Measurements from ENCODE around the gene FAM89B.

The FAM89B gene

GRCh38 chr11:65613091-65613928 is 41.0 kb downstream of the FAM89B start:
- DNase-seq, result peak in 1 of 2 experiments; percentile 34

- peak; percentile 99 to 100 for DNase-seq
These were observed 43.1 kb downstream of the FAM89B start, which contains the start of gene PCNX3 for GRCh38 chr11:65615229-65615949. Gene PCNX3, plus strand, starts transcription at chr11:65615776. Its CDS starts 536 bp downstream, at chr11:65616312.

GRCh38 chr11:65615950-65616574 is 43.7 kb downstream of the FAM89B start:
- DNase-seq, result peak in 1 of 2 experiments; percentile 59

- DNase-seq, result no peak
These were observed 44.2 kb downstream of the FAM89B start for GRCh38 chr11:65616575-65617001.

- DNase-seq, result no peak
These were observed 45.0 kb downstream of the FAM89B start for GRCh38 chr11:65617136-65617850.

GRCh38 chr11:65617990-65618751 is 45.8 kb downstream of the FAM89B start:
- no peak for DNase-seq

- no peak for DNase-seq
These were observed 46.4 kb downstream of the FAM89B start for GRCh38 chr11:65618763-65619162.

GRCh38 chr11:65619281-65619928 is 47.1 kb downstream of the FAM89B start:
- no peak for DNase-seq

GRCh38 chr11:65620666-65621065 is 48.3 kb downstream of the FAM89B start:
- DNase-seq, result no peak

- DNase-seq, result no peak
These were observed 49.1 kb downstream of the FAM89B start for GRCh38 chr11:65621460-65621859.

GRCh38 chr11:65622011-65622410 is 49.7 kb downstream of the FAM89B start:
- no peak for DNase-seq

- no peak for DNase-seq
These were observed 50.8 kb downstream of the FAM89B start for GRCh38 chr11:65623177-65623576.
